NT2/D1 (cell line): Measurements from ENCODE around the gene MACF1.

Source experiments
- DNase-seq: peaks from one replicate; pipeline ENCODE4 v3.0.0-alpha.2; 2011; ENCODE audit warnings: low read depth, low spot score
- H3K27me3 ChIP-seq: 2 replicates; pipeline ENCODE4 v1.6.0; 2011; ENCODE audit warnings: mild to moderate bottlenecking; ENCODE audit not compliant: insufficient read length, insufficient read depth
- H3K36me3 ChIP-seq: 2 replicates; pipeline ENCODE4 v1.6.1; 2011; ENCODE audit warnings: mild to moderate bottlenecking, low read length, mixed read lengths; ENCODE audit not compliant: insufficient read depth, insufficient read length
- H3K4me1 ChIP-seq: 2 replicates; pipeline ENCODE4 v1.5.1; 2011; ENCODE audit not compliant: insufficient read depth, insufficient read length
- H3K4me3 ChIP-seq: 2 replicates; pipeline ENCODE4 v1.5.1; 2011; ENCODE audit warnings: low read depth; ENCODE audit not compliant: insufficient read length
- H3K9ac ChIP-seq: 2 replicates; pipeline ENCODE4 v1.6.0; 2011; ENCODE audit warnings: low read depth; ENCODE audit not compliant: insufficient read length
- H3K9me3 ChIP-seq: 2 replicates; pipeline ENCODE4 v1.5.1; 2011; ENCODE audit warnings: mild to moderate bottlenecking, low read length; ENCODE audit not compliant: insufficient read depth
- SUZ12 ChIP-seq: IDR thresholded peaks from 2 replicates; pipeline ENCODE4 v1.6.1; 2011; ENCODE audit not compliant: insufficient read length, insufficient read depth; ENCODE audit errors: extremely low read depth
- YY1 ChIP-seq: IDR thresholded peaks from 2 replicates; pipeline ENCODE4 v1.6.1; 2011; ENCODE audit not compliant: insufficient read length, insufficient read depth
- ZNF274 ChIP-seq: IDR thresholded peaks from 2 replicates; pipeline ENCODE4 v1.6.1; 2011; ENCODE audit warnings: mild to moderate bottlenecking, low read depth, low read length

The MACF1 gene

GRCh38 chr1:39528082-39528481, 323.6 kb downstream of the MACF1 start:
- no peaks in the 10 kb centered on the region for H3K9me3 ChIP-seq
- DNase-seq = no peak
- no peaks in the 10 kb centered on the region for H3K27me3 ChIP-seq
- H3K4me1 ChIP-seq = peaks cover 1% of the 10 kb centered on the region
- no peak overlapping the region for H3K9ac ChIP-seq
- TF ChIP-seq YY1 (no peak), SUZ12 (no peak), ZNF274 (no peak)
- H3K36me3 ChIP-seq = peaks cover 81% of the 10 kb centered on the region
- no peak overlapping the region for H3K4me3 ChIP-seq

- Histone ChIP-seq H3K36me3 (peaks cover 80% of the 10 kb centered on the region), H3K9ac (no peak overlapping the region), H3K27me3 (no peaks in the 10 kb centered on the region), H3K9me3 (no peaks in the 10 kb centered on the region), H3K4me3 (no peak overlapping the region), H3K4me1 (no peaks in the 10 kb centered on the region)
- DNase-seq = no peak
- no peak for TF ChIP-seq YY1
- no peak for TF ChIP-seq SUZ12
- TF ChIP-seq ZNF274 = no peak
Observed at GRCh38 chr1:39529901-39530535, 325.5 kb downstream of the MACF1 start.

- no peaks in the 10 kb centered on the region for H3K4me1 ChIP-seq
- H3K9me3 ChIP-seq = no peaks in the 10 kb centered on the region
- TF ChIP-seq YY1 = no peak
- TF ChIP-seq SUZ12 = no peak
- TF ChIP-seq ZNF274 = no peak
- H3K27me3 ChIP-seq = no peaks in the 10 kb centered on the region
- H3K4me3 ChIP-seq = no peak overlapping the region
- H3K36me3 ChIP-seq = peaks cover 78% of the 10 kb centered on the region
- H3K9ac ChIP-seq = no peak overlapping the region
- no peak for DNase-seq
Observed at GRCh38 chr1:39531526-39531925, 327.0 kb downstream of the MACF1 start.

- DNase-seq = no peak
- Histone ChIP-seq H3K4me1 (no peaks in the 10 kb centered on the region), H3K9me3 (no peaks in the 10 kb centered on the region), H3K27me3 (no peaks in the 10 kb centered on the region), H3K36me3 (peaks cover 74% of the 10 kb centered on the region), H3K9ac (no peak overlapping the region), H3K4me3 (no peak overlapping the region)
- TF ChIP-seq ZNF274 = no peak
- TF ChIP-seq SUZ12 = no peak
- TF ChIP-seq YY1 = no peak
Observed at GRCh38 chr1:39533442-39533841, 328.9 kb downstream of the MACF1 start.
